Sigmoid colon (tissue), 4 donors: ENCODE data around the gene DHRS11.

Source experiments
- EP300 ChIP-seq, 4 donors: sonication (generic); formaldehyde crosslinking; IDR thresholded peaks; one replicate each; pipeline ENCODE4 v1.6.1; 2017; ENCODE audit warnings: antibody characterized with exemption in 4 of 4
- TF ChIP-seq, protein P1 (sequence below), 4 experiments: fragments of 450-650 bp in 3 of 4; fragments of 200-600 bp in 1 of 4; IDR thresholded peaks; one replicate each; pipeline ENCODE4 v1.5.1; 2016 to 2019; ENCODE audit warnings: antibody characterized with exemption in 4 of 4, mild to moderate bottlenecking in 3 of 4, moderate library complexity in 2 of 4

DNA sequence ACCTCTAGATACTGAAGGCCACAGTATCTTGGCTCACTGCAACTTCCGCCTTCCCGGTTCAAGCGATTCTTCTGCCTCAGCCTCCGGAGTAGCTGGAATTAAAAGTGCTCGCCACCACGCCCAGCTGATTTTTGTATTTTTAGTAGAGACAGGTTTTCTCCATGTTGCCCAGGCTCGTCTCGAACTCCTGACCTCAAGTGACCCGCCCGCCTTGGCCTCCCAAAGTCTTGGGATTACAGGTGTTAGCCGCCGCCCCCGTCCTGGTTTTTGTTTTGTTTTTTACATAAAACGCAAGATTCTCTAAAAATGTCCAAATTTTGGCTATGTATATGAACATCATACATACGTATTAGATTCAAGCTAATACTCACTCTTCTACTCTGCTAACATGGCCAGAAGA, 48.9 kb upstream of the DHRS11 start:
- TF ChIP-seq EP300 (IDR thresholded peaks at IDR 0.05) = no peak
- TF ChIP-seq, protein P1, sequence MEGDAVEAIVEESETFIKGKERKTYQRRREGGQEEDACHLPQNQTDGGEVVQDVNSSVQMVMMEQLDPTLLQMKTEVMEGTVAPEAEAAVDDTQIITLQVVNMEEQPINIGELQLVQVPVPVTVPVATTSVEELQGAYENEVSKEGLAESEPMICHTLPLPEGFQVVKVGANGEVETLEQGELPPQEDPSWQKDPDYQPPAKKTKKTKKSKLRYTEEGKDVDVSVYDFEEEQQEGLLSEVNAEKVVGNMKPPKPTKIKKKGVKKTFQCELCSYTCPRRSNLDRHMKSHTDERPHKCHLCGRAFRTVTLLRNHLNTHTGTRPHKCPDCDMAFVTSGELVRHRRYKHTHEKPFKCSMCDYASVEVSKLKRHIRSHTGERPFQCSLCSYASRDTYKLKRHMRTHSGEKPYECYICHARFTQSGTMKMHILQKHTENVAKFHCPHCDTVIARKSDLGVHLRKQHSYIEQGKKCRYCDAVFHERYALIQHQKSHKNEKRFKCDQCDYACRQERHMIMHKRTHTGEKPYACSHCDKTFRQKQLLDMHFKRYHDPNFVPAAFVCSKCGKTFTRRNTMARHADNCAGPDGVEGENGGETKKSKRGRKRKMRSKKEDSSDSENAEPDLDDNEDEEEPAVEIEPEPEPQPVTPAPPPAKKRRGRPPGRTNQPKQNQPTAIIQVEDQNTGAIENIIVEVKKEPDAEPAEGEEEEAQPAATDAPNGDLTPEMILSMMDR (IDR thresholded peaks at IDR 0.05) = no peak
